Measurements from ENCODE around the gene VPS13D.

DNA sequence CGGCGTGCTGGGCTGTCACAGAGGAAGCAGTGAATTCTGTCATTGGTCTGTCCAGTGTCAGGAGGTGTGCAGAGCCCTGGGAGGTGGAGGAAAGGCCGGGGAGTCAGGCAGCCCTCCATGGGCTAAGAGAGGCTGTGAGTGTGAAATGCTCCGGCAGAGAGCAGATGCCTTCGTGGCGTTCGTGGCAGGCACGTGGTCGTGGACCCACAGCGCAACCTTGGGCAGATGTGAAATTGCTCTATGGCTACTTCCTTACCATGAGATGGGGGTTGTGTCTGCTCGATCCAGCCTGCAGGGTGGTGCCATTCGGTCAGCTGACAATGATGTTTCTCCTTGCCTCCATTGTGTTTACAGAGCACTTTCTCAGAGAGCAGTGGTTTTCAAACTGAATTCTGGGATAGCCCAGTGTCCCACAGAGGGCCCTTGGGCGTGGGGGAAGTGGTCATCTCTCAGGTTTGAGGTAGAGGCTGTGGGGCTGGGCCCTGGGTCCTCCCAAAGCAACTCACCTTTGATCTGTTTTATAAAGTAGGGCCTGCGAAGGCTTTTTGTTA, 35.1 kb upstream of the VPS13D start:
- TF ChIP-seq, protein P1, sequence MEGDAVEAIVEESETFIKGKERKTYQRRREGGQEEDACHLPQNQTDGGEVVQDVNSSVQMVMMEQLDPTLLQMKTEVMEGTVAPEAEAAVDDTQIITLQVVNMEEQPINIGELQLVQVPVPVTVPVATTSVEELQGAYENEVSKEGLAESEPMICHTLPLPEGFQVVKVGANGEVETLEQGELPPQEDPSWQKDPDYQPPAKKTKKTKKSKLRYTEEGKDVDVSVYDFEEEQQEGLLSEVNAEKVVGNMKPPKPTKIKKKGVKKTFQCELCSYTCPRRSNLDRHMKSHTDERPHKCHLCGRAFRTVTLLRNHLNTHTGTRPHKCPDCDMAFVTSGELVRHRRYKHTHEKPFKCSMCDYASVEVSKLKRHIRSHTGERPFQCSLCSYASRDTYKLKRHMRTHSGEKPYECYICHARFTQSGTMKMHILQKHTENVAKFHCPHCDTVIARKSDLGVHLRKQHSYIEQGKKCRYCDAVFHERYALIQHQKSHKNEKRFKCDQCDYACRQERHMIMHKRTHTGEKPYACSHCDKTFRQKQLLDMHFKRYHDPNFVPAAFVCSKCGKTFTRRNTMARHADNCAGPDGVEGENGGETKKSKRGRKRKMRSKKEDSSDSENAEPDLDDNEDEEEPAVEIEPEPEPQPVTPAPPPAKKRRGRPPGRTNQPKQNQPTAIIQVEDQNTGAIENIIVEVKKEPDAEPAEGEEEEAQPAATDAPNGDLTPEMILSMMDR (IDR thresholded peaks at IDR 0.05 in 8 of 11, conservative IDR thresholded peaks at IDR 0.05 in 3 of 11) = no peak
- no peak for TF ChIP-seq POLR2A (IDR thresholded peaks at IDR 0.05)
